Measurements from ENCODE around the gene AGO3.

Gene AGO3

GRCh38 chr1:36081926-36082485, 151.1 kb downstream of the AGO3 start:
- in situ Hi-C loops (cut with HindIII; ENCODE audit: low pct_unique_long_range_greater_than_20kb, low sequenced_read_pairs) = no loop called here
- no peak for TF ChIP-seq JUND (IDR thresholded peaks at IDR 0.05; ENCODE audit: low read depth)
- no peak for DNase-seq (ENCODE audit: low read depth in 1 of 2, low spot score in 1 of 2)

DNA sequence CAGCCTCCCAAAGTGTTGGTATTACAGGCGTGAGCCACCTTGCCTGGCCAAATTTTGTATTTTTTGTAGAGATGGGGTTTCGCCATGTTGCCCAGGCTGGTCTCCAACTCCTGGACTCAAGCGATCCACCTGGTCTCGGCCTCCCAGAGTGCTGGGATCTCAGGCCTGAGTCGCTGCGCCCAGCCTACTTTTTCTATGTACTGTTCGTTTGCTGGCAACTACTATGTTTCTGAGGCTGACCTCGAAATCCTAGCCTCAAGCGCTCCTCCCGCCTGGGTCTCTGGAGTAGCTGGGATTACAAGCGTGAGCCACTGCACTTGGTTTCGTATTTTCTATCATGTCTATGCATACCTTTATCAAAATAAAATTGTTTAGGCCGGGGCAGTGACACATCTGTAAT, 152.3 kb downstream of the AGO3 start:
- DNase-seq (ENCODE audit: low read depth in 1 of 2, low spot score in 1 of 2) = no peak
- in situ Hi-C loops (cut with HindIII; ENCODE audit: low pct_unique_long_range_greater_than_20kb, low sequenced_read_pairs) = no loop called here
- no peak for TF ChIP-seq JUND (IDR thresholded peaks at IDR 0.05; ENCODE audit: low read depth)

DNA sequence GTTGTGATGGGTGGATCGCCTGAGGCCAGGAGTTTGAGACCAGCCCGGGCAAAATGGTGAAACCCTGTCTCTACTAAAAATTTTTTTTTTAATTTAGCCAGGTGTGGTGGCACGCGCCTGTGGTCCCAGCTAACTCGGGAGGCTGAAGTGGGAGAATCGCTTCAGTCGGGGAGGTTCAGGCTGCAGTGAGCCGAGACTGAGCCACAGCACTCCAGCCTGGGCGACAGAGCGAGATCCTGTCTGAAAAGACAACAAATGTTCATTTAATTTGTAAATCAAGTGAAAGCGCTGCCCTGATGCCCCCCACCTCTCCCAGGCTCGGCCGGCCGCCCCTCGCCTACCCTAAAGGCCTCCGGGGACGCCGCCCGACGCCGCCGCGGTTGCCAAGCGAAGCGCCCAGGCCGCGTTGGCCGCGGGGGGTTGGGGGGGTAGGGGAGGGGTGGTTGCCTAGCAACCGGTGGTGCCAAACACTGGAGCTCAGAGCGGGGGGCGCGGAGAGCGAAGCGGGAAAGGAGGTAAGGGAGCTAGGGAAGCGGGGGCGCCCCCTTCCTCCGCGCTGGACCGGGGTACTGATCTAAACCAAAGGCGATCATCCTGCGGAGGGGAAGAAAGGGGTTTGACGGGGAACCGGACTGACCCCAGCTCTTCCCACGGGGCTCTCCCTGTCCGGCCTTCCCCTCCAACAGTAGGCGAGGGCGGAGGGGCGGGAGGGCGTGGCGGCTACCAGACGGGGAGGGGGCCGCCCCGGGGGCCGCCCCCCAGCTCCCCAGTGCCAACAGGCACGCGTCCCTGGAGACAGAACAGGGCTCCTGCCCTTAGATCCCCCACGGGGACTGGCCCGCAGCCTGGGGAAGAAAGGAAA, 153.0 kb downstream of the AGO3 start, which contains the start of gene TEKT2:
TSS of gene TEKT2 (plus strand) at position 460 of the 862 bp plus-strand sequence. CDS start 828 bp downstream, outside the sequence.
- no peak for DNase-seq (ENCODE audit: low read depth in 1 of 2, low spot score in 1 of 2)
- no peak for TF ChIP-seq JUND (IDR thresholded peaks at IDR 0.05; ENCODE audit: low read depth)
- in situ Hi-C loops (cut with HindIII; ENCODE audit: low pct_unique_long_range_greater_than_20kb, low sequenced_read_pairs) = no loop called here

- no peak for DNase-seq (ENCODE audit: low read depth in 1 of 2, low spot score in 1 of 2)
- in situ Hi-C loops (cut with HindIII; ENCODE audit: low pct_unique_long_range_greater_than_20kb, low sequenced_read_pairs) = no loop called here
- TF ChIP-seq JUND (IDR thresholded peaks at IDR 0.05; ENCODE audit: low read depth) = no peak
Observed at GRCh38 chr1:36084497-36085115, 153.7 kb downstream of the AGO3 start.

GRCh38 chr1:36085126-36085525, 154.2 kb downstream of the AGO3 start:
- TF ChIP-seq JUND (IDR thresholded peaks at IDR 0.05; ENCODE audit: low read depth) = no peak
- in situ Hi-C loops (cut with HindIII; ENCODE audit: low pct_unique_long_range_greater_than_20kb, low sequenced_read_pairs) = no loop called here
- DNase-seq (ENCODE audit: low read depth in 1 of 2, low spot score in 1 of 2) = no peak

- TF ChIP-seq JUND (IDR thresholded peaks at IDR 0.05; ENCODE audit: low read depth) = no peak
- DNase-seq (ENCODE audit: low read depth in 1 of 2, low spot score in 1 of 2) = no peak
- in situ Hi-C loops (cut with HindIII; ENCODE audit: low pct_unique_long_range_greater_than_20kb, low sequenced_read_pairs) = no loop called here
Observed at GRCh38 chr1:36085686-36086526, 155.0 kb downstream of the AGO3 start.

GRCh38 chr1:36086529-36087232, 155.8 kb downstream of the AGO3 start:
- no peak for DNase-seq (ENCODE audit: low read depth in 1 of 2, low spot score in 1 of 2)
- in situ Hi-C loops (cut with HindIII; ENCODE audit: low pct_unique_long_range_greater_than_20kb, low sequenced_read_pairs) = no loop called here
- no peak for TF ChIP-seq JUND (IDR thresholded peaks at IDR 0.05; ENCODE audit: low read depth)

GRCh38 chr1:36087233-36088123, 156.6 kb downstream of the AGO3 start:
- in situ Hi-C loops (cut with HindIII; ENCODE audit: low pct_unique_long_range_greater_than_20kb, low sequenced_read_pairs) = no loop called here
- TF ChIP-seq JUND (IDR thresholded peaks at IDR 0.05; ENCODE audit: low read depth) = no peak
- no peak for DNase-seq (ENCODE audit: low read depth in 1 of 2, low spot score in 1 of 2)

DNA sequence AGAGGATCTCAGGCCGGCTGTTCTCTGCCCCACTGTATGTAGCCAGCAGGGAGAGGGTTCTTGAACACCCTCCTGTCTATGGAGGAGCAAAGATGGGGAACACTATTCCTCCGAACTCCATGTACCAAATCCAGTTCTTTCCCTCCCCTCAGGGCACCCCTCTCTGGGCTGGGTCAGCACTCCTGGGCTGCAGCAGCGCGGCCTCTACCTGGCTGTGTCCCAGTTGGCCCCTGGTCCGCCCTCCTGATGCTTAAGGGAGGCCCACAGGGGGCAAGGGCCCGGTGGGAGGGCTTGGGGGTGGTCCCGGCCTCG, 157.3 kb downstream of the AGO3 start:
- TF ChIP-seq JUND (IDR thresholded peaks at IDR 0.05; ENCODE audit: low read depth) = no peak
- in situ Hi-C loops (cut with HindIII; ENCODE audit: low pct_unique_long_range_greater_than_20kb, low sequenced_read_pairs) = no loop called here
- no peak for DNase-seq (ENCODE audit: low read depth in 1 of 2, low spot score in 1 of 2)

GRCh38 chr1:36088577-36089392, 157.9 kb downstream of the AGO3 start, which contains the start of gene ADPRS:
Gene ADPRS, plus strand, starts transcription at chr1:36088892. Its CDS starts 13 bp downstream, at chr1:36088905.
- DNase-seq (ENCODE audit: low read depth in 1 of 2, low spot score in 1 of 2) = peak; percentile 71 to 86
- TF ChIP-seq JUND (IDR thresholded peaks at IDR 0.05; ENCODE audit: low read depth) = no peak
- in situ Hi-C loops (cut with HindIII; ENCODE audit: low pct_unique_long_range_greater_than_20kb, low sequenced_read_pairs) = no loop called here

Measured in T47D (cell line).